ENCODE measurements around the gene SEMA7A. TPM values are rescaled to one million over a fixed set of nuclear protein-coding genes. Genes with fewer than 3 reads are reported as not detected.

SEMA7A gene
- total and polyA plus RNA-seq, 2 of the 4 experiments (the other 2 are of a cell fraction): 30.5 to 87.3 TPM

DNA sequence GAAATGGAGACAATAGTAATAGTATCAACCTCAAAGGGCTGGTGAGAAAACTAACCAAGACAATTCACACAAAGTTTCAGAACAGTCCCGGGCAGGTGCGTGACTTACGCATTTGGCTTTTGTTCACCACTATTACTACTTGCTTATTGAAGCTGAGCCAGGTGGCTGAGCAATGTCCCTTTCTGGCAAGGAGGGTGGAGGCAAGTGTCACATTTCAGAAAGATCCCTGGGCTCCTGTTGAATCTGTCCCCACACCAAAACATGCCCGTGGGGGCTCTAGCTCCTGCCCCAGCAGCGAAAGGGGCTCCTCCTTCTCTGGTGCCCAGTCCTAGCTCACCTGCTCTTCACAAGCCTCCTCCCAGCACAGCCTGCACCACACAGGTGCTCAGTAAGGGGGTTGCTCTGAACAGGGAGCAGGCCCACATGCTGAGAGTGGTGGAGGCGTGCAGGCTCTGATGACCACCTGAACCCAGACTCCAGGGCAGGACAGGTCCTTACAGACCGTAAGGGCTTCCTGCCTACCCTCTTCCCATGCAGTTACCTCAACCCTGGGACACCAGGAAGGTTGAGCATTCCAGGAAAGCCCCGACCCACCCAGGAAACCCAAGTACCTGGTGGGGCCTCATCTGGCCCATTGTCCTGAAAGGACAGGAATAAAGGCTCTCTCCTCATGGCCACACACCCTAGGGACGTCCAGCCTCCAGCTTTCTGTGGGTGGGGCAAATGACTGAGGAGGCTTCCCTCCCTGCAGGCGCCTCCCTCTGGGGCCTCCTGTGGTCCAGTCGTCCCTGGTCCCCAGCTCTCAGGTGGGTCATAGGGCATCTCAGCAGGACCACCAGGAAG, 32.6 kb downstream of the SEMA7A start:
- TF ChIP-seq RFX5 (IDR thresholded peaks at IDR 0.05; ENCODE audit: low read depth, low read length) (no peak), NFE2L2 (IDR thresholded peaks at IDR 0.05; ENCODE audit: low read depth, low read length) (no peak), FOS (IDR thresholded peaks at IDR 0.05; ENCODE audit: low read depth, low read length) (no peak), SMC3 (IDR thresholded peaks at IDR 0.05; ENCODE audit: low read depth, low read length) (no peak), RCOR1 (IDR thresholded peaks at IDR 0.05; ENCODE audit: insufficient replicate concordance, low read length) (no peak)
- TF ChIP-seq, protein P1, sequence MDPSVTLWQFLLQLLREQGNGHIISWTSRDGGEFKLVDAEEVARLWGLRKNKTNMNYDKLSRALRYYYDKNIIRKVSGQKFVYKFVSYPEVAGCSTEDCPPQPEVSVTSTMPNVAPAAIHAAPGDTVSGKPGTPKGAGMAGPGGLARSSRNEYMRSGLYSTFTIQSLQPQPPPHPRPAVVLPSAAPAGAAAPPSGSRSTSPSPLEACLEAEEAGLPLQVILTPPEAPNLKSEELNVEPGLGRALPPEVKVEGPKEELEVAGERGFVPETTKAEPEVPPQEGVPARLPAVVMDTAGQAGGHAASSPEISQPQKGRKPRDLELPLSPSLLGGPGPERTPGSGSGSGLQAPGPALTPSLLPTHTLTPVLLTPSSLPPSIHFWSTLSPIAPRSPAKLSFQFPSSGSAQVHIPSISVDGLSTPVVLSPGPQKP (IDR thresholded peaks at IDR 0.05; ENCODE audit: borderline replicate concordance, low read depth, low read length): no peak
- TF ChIP-seq, protein P2, sequence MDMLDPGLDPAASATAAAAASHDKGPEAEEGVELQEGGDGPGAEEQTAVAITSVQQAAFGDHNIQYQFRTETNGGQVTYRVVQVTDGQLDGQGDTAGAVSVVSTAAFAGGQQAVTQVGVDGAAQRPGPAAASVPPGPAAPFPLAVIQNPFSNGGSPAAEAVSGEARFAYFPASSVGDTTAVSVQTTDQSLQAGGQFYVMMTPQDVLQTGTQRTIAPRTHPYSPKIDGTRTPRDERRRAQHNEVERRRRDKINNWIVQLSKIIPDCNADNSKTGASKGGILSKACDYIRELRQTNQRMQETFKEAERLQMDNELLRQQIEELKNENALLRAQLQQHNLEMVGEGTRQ (IDR thresholded peaks at IDR 0.05; ENCODE audit: low read depth, low read length): no peak
- Histone ChIP-seq H2BK20ac (ENCODE audit: low read depth, low read length) (peak overlapping the region; percentile 13; the same call in 1 of the 2 replicates), H3K27me3 (ENCODE audit: control insufficient read depth, insufficient read depth, low read length) (no peaks in the 10 kb centered on the region), H2BK120ac (ENCODE audit: low read depth, low read length) (peak overlapping the region; percentile 52; the same call in 1 of the 2 replicates), H3K14ac (replicated peaks; ENCODE audit: low read depth, low read length) (no peak overlapping the region), H4K5ac (ENCODE audit: low read depth, low read length) (no peak overlapping the region), H2BK15ac (ENCODE audit: low read depth, low read length) (0 out of 3 replicates have a peak overlapping the region, but pooled peaks have one; percentile 30), H3K9me1 (ENCODE audit: insufficient read depth, low read length) (peaks cover 43% of the 10 kb centered on the region), H3K4me3 (ENCODE audit: insufficient read depth, low read depth, low read length) (no peak overlapping the region), H3K79me1 (ENCODE audit: low read depth in 1 of 2, low read length in 2 of 2) (peaks cover 0 to 39% of the 10 kb centered on the region in 2 experiments; a peak in 3 of 4 replicates), H2AK5ac (ENCODE audit: low read depth, low read length) (peak overlapping the region; percentile 74), H2AFZ (replicated peaks; ENCODE audit: low read length, poor library complexity) (no peak overlapping the region), H3K36me3 (ENCODE audit: control insufficient read depth, insufficient read depth, low read length) (no peaks in the 10 kb centered on the region), H4K8ac (ENCODE audit: low read depth in 2 of 2, low read length in 2 of 2) (0 out of 4 replicates have a peak overlapping the region, but pooled peaks of 1 of the 2 experiments have one; percentile 9), H3K9ac (ENCODE audit: low read depth, low read length) (no peak overlapping the region), H3K27ac (ENCODE audit: insufficient read depth, low read length) (no peak overlapping the region), H3K4ac (ENCODE audit: low read depth, low read length) (peak overlapping the region; percentile 40), H2BK5ac (ENCODE audit: low read depth, low read length, poor library complexity, severe bottlenecking) (no peak overlapping the region), H3K56ac (ENCODE audit: extremely low read depth, insufficient read depth, low read length) (no peak overlapping the region), H3K23ac (ENCODE audit: low read depth, low read length) (no peak overlapping the region), H3K4me2 (ENCODE audit: low read depth, low read length) (no peak overlapping the region), H4K91ac (ENCODE audit: insufficient read depth, low read depth, low read length) (peak overlapping the region; percentile 56), H3K18ac (ENCODE audit: low read depth, low read length) (no peak overlapping the region), H3K4me1 (ENCODE audit: control insufficient read depth, insufficient read depth, low read length) (peaks cover 35% of the 10 kb centered on the region), H3K9me3 (ENCODE audit: control insufficient read depth, insufficient read depth, low read length) (no peaks in the 10 kb centered on the region), H2AK9ac (replicated peaks; ENCODE audit: low read depth, low read length, poor library complexity) (peak overlapping the region; percentile 6), H4K20me1 (ENCODE audit: insufficient read depth, low read length) (no peaks in the 10 kb centered on the region)
- CTCF ChIA-PET: no interaction called here
- in situ Hi-C loops (cut with MboI; ENCODE audit: low sequenced_read_pairs) (no loop called here), intact Hi-C loops (cut with micrococcal nuclease) (no loop called here), dilution Hi-C loops (cut with HindIII; ENCODE audit: low sequenced_read_pairs, unreplicated experiment) (no loop called here)
- 100% methylated on average over 1 of the region's 11 CpGs; no CpG with 5 or more reads in 1 of the 2 experiments for WGBS, 2 experiments (ENCODE audit: extremely low coverage in 2 of 2, insufficient read length in 1 of 2)
- POLR2A ChIA-PET (ENCODE audit: unreplicated experiment): no interaction called here
- BruUV-seq (replicated peaks): no TSS peak
- DNase-seq: no peak
- no peak for ATAC-seq (ENCODE audit: low read depth)
